HepG2 (cell line): Measurements from ENCODE around the gene DIPK1A.

Experiments
- ATF1 ChIP-seq: IDR thresholded peaks from 2 replicates; pipeline ENCODE4 v1.6.1; 2016; ENCODE audit warnings: mild to moderate bottlenecking, control low read depth
- CTCF ChIP-seq: sonication (generic); formaldehyde crosslinking; IDR thresholded peaks from 2 replicates; pipeline ENCODE4 v1.5.0; 2020; ENCODE audit warnings: mild to moderate bottlenecking, missing genetic modification reagents, moderate library complexity
- MAZ ChIP-seq, 2 experiments: sonication (generic) in 1 of 2; formaldehyde crosslinking in 1 of 2; IDR thresholded peaks; 2 replicates each; pipeline versions ENCODE4 v1.5.0 to v1.6.1; 2012 to 2020; ENCODE audit warnings: low read depth in 2 of 2, mild to moderate bottlenecking in 2 of 2, borderline replicate concordance in 1 of 2, improper control_type of control experiment in 1 of 2, low read length in 1 of 2, missing genetic modification reagents in 1 of 2, moderate library complexity in 1 of 2
- RFX1 ChIP-seq: fragments of 450-650 bp; IDR thresholded peaks from 2 replicates; pipeline ENCODE4 v1.6.1; 2017
- RFXAP ChIP-seq: sonication (generic); formaldehyde crosslinking; IDR thresholded peaks from 2 replicates; pipeline ENCODE4 v1.4.0; 2020; ENCODE audit warnings: missing genetic modification reagents, borderline replicate concordance
- SMC3 ChIP-seq: IDR thresholded peaks from 2 replicates; pipeline ENCODE4 v1.6.1; 2011; ENCODE audit warnings: low read length, improper control_type of control experiment
- STAT5B ChIP-seq: sonication (generic); formaldehyde crosslinking; IDR thresholded peaks from 2 replicates; pipeline ENCODE4 v1.4.0; 2020; ENCODE audit warnings: missing genetic modification reagents
- TARDBP ChIP-seq: sonication (generic); formaldehyde crosslinking; IDR thresholded peaks from 2 replicates; pipeline ENCODE4 v1.8.0; 2022; ENCODE audit warnings: mild to moderate bottlenecking, missing genetic modification reagents
- XRCC5 ChIP-seq: fragments of 200-400 bp; formaldehyde crosslinking; optimal IDR thresholded peaks from 2 replicates; pipeline ENCODE3; 2017; ENCODE audit warnings: mild to moderate bottlenecking, low read length
- ZFX ChIP-seq: sonication (generic); formaldehyde crosslinking; IDR thresholded peaks from 2 replicates; pipeline ENCODE4 v1.4.0; 2020; ENCODE audit warnings: mild to moderate bottlenecking, low read depth, missing genetic modification reagents, moderate library complexity
- ZNF678 ChIP-seq: sonication (generic); formaldehyde crosslinking; IDR thresholded peaks from 2 replicates; pipeline ENCODE4 v1.4.0; 2020; ENCODE audit warnings: mild to moderate bottlenecking, missing genetic modification reagents
- TF ChIP-seq, protein P1 (sequence below): sonication (generic); formaldehyde crosslinking; IDR thresholded peaks from 2 replicates; pipeline ENCODE4 v1.5.0; 2020; ENCODE audit warnings: missing genetic modification reagents

- TF ChIP-seq MAZ (IDR thresholded peaks at IDR 0.05; ENCODE audit: borderline replicate concordance, low read depth, low read length) (no peak), MAZ (CRISPR knock-in tag; IDR thresholded peaks at IDR 0.05; ENCODE audit: low read depth) (no peak), ATF1 (CRISPR knock-in tag) (no peak), ZNF678 (no peak), CTCF (CRISPR knock-in tag) (no peak), RFXAP (CRISPR knock-in tag) (no peak), RFX1 (no peak), STAT5B (no peak), TARDBP (CRISPR knock-in tag) (no peak), ZFX (CRISPR knock-in tag) (no peak), XRCC5 (no peak), SMC3 (no peak)
- TF ChIP-seq, protein P1, sequence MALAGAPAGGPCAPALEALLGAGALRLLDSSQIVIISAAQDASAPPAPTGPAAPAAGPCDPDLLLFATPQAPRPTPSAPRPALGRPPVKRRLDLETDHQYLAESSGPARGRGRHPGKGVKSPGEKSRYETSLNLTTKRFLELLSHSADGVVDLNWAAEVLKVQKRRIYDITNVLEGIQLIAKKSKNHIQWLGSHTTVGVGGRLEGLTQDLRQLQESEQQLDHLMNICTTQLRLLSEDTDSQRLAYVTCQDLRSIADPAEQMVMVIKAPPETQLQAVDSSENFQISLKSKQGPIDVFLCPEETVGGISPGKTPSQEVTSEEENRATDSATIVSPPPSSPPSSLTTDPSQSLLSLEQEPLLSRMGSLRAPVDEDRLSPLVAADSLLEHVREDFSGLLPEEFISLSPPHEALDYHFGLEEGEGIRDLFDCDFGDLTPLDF (CRISPR knock-in tag), result no peak
Measured at GRCh38 chr1:92795166-92795565, 166.1 kb downstream of the DIPK1A start.
